ENCODE measurements around the gene FHIT. TPM values are rescaled to one million over a fixed set of nuclear protein-coding genes. Genes with fewer than 3 reads are reported as not detected.

The FHIT gene
- total and polyA plus RNA-seq, 7 donors, result 2.4 to 10.2 (median 6.1) TPM

DNA sequence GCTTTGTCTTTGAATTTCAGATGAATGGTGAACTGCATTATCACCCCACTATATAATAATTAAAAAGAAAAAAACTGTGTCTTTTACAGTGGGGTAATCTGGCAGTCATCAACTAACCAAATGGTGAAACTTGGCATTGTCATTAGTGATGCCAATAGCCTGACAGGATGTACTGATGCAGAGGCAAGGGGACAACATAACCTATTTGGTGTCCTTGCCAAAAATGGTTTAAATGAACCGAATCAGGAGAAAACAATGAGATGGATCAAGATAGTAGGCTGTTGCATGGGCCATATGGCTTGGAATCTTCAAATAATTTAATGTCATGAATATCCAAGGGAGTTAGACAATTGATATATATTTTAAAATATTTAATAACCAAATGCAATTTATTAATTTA, 738.7 kb downstream of the FHIT start:
- Histone ChIP-seq H3K27ac (no peak overlapping the region), H3K9me3 (no peaks in the 10 kb centered on the region), H3K4me3 (no peak overlapping the region), H3K27me3 (no peaks in the 10 kb centered on the region), H3K4me1 (no peaks in the 10 kb centered on the region), H3K36me3 (no peaks in the 10 kb centered on the region)
- intact Hi-C loops (cut with DNase I), result no loop called here
- no peak for DNase-seq
- 78 to 80% methylated on average over 1 of the region's 1 CpG for WGBS, 2 donors
- TF ChIP-seq POLR2A (IDR thresholded peaks at IDR 0.05) (no peak), POLR2AphosphoS5 (IDR thresholded peaks at IDR 0.05) (no peak), CTCF (IDR thresholded peaks at IDR 0.05) (no peak), EP300 (IDR thresholded peaks at IDR 0.05) (no peak)

GRCh38 chr3:60509471-60509870, 741.8 kb downstream of the FHIT start:
- DNase-seq, result no peak
- Histone ChIP-seq H3K27ac (no peak overlapping the region), H3K4me3 (no peak overlapping the region), H3K36me3 (no peaks in the 10 kb centered on the region), H3K9me3 (no peaks in the 10 kb centered on the region), H3K27me3 (no peaks in the 10 kb centered on the region), H3K4me1 (no peaks in the 10 kb centered on the region)
- intact Hi-C loops (cut with DNase I), result no loop called here
- TF ChIP-seq POLR2AphosphoS5 (IDR thresholded peaks at IDR 0.05) (no peak), CTCF (IDR thresholded peaks at IDR 0.05) (no peak), EP300 (IDR thresholded peaks at IDR 0.05) (no peak), POLR2A (IDR thresholded peaks at IDR 0.05) (no peak)
- 92 to 95% methylated on average over 2 of the region's 2 CpGs for WGBS, 2 donors

DNA sequence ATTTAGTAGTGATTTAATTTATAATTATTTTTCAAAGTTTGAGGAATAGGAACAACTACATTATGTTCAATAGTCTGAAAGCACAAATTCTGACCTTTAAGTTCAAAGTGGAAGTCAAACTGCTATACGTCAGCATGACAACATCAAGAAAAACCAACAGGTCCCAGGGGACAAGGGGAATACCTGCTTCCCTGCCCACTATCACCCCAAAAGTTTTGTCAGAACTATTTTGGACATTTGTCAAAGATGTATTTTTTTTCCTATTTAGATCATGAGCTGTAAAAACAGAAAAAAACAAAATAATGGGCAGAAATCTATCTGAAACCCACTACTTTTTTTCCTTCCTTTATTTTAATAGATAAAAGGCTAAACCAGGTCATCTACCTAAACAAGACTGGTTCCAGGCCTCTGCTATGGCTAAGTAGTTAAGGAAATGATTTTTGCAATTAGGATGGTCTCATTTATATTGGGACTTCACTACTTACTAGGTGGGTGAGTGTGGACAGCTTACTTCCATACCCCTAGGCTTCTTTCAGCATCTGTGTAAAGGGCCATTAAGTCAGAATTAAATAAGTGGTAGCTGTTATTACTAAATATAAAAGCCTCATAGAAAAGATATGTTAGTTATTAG, 746.3 kb downstream of the FHIT start:
- Histone ChIP-seq H3K9me3 (no peaks in the 10 kb centered on the region), H3K27ac (no peak overlapping the region), H3K36me3 (no peaks in the 10 kb centered on the region), H3K4me3 (no peak overlapping the region), H3K4me1 (no peaks in the 10 kb centered on the region), H3K27me3 (no peaks in the 10 kb centered on the region)
- TF ChIP-seq POLR2A (IDR thresholded peaks at IDR 0.05) (no peak), EP300 (IDR thresholded peaks at IDR 0.05) (no peak), CTCF (IDR thresholded peaks at IDR 0.05) (no peak), POLR2AphosphoS5 (IDR thresholded peaks at IDR 0.05) (no peak)
- DNase-seq, result no peak
- intact Hi-C loops (cut with DNase I), result no loop called here
- whole genome bisulfite sequencing, 2 donors, result 65 to 93% methylated on average over 1 of the region's 1 CpG

GRCh38 chr3:60501314-60501713, 749.9 kb downstream of the FHIT start:
- DNase-seq, result no peak
- no peaks in the 10 kb centered on the region for H3K4me1 ChIP-seq
- no peak overlapping the region for H3K27ac ChIP-seq
- no peaks in the 10 kb centered on the region for H3K27me3 ChIP-seq
- intact Hi-C loops (cut with DNase I), result no loop called here
- WGBS, 2 donors, result 89 to 96% methylated on average over 6 of the region's 6 CpGs
- TF ChIP-seq POLR2AphosphoS5 (IDR thresholded peaks at IDR 0.05) (no peak), EP300 (IDR thresholded peaks at IDR 0.05) (no peak), POLR2A (IDR thresholded peaks at IDR 0.05) (no peak), CTCF (IDR thresholded peaks at IDR 0.05) (no peak)
- H3K9me3 ChIP-seq, result no peaks in the 10 kb centered on the region
- H3K36me3 ChIP-seq, result no peaks in the 10 kb centered on the region
- no peak overlapping the region for H3K4me3 ChIP-seq

GRCh38 chr3:60497902-60498301, 753.4 kb downstream of the FHIT start:
- H3K4me1 ChIP-seq, result no peaks in the 10 kb centered on the region
- no peaks in the 10 kb centered on the region for H3K27me3 ChIP-seq
- no peaks in the 10 kb centered on the region for H3K36me3 ChIP-seq
- H3K27ac ChIP-seq, result no peak overlapping the region
- no peak for DNase-seq
- no peak for TF ChIP-seq POLR2A (IDR thresholded peaks at IDR 0.05)
- TF ChIP-seq POLR2AphosphoS5 (IDR thresholded peaks at IDR 0.05), result no peak
- TF ChIP-seq EP300 (IDR thresholded peaks at IDR 0.05), result no peak
- TF ChIP-seq CTCF (IDR thresholded peaks at IDR 0.05), result no peak
- WGBS, 2 donors, result 68% methylated on average over 1 of the region's 1 CpG
- H3K9me3 ChIP-seq, result no peaks in the 10 kb centered on the region
- intact Hi-C loops (cut with DNase I), result no loop called here
- no peak overlapping the region for H3K4me3 ChIP-seq
